Lower lobe of right lung (tissue), 2 donors: ENCODE data around the gene AGBL1. TPM values are rescaled to one million over a fixed set of nuclear protein-coding genes. Genes with fewer than 3 reads are reported as not detected.

Source experiments
- ATAC-seq, 2 donors: fragments of 200-7000 bp; cut with Tn5 transposase; one replicate each; pipeline ENCODE4 v1.9.1; 2020 to 2022; ENCODE audit warnings: mild to moderate bottlenecking in 2 of 2, moderate library complexity in 2 of 2
- DNase-seq: peaks from one replicate; pipeline ENCODE4 v3.0.0-alpha.2; 2020
- H3K27ac ChIP-seq: fragments of 200-600 bp; one replicate; pipeline ENCODE4 v1.8.0; 2022
- H3K27me3 ChIP-seq: fragments of 200-600 bp; one replicate; pipeline ENCODE4 v1.8.0; 2022; ENCODE audit warnings: low read depth
- H3K36me3 ChIP-seq: fragments of 200-600 bp; one replicate; pipeline ENCODE4 v1.8.0; 2022; ENCODE audit warnings: mild to moderate bottlenecking
- H3K4me1 ChIP-seq: fragments of 200-600 bp; one replicate; pipeline ENCODE4 v1.8.0; 2022
- H3K4me3 ChIP-seq: fragments of 200-600 bp; one replicate; pipeline ENCODE4 v1.8.0; 2022; ENCODE audit warnings: mild to moderate bottlenecking
- H3K9me3 ChIP-seq: fragments of 200-600 bp; one replicate; pipeline ENCODE4 v1.8.0; 2022
- CTCF ChIP-seq: fragments of 200-600 bp; IDR thresholded peaks from one replicate; pipeline ENCODE4 v1.8.0; 2022; ENCODE audit warnings: antibody characterized with exemption, mild to moderate bottlenecking
- intact Hi-C: fragments of 100-400 bp; cut with DNase I; formaldehyde crosslinking; loops from one replicate; pipeline ENCODE4 v1.11.0; 2022
- total RNA-seq: library from RNA; stranded (reverse); fragmentation: NEBNext Ultra II Directional; extraction: Animal tissue kit (Norgen Biotek cat#: 25700); gene quantifications from one replicate; pipeline ENCODE4 v1.2.1, GENCODE V29; 2021
- donor health status: DM: no; HTN: yes; CAD: no; lungs with severe emphysema.

AGBL1 gene
- total RNA-seq, 1 donor from 2014 or later, result 12.0 TPM

- H3K27ac ChIP-seq, result no peak overlapping the region
- intact Hi-C loops, result no loop called here
- H3K36me3 ChIP-seq, result no peaks in the 10 kb centered on the region
- no peaks in the 10 kb centered on the region for H3K27me3 ChIP-seq
- H3K4me1 ChIP-seq, result no peaks in the 10 kb centered on the region
- ATAC-seq (no peak), DNase-seq (no peak)
- H3K9me3 ChIP-seq, result no peaks in the 10 kb centered on the region
- TF ChIP-seq CTCF, result no peak
- H3K4me3 ChIP-seq, result no peak overlapping the region
These were observed 273.5 kb downstream of the AGBL1 start for GRCh38 chr15:86353213-86353612.

GRCh38 chr15:86355361-86355760, 275.7 kb downstream of the AGBL1 start:
- no peak overlapping the region for H3K4me3 ChIP-seq
- no peaks in the 10 kb centered on the region for H3K9me3 ChIP-seq
- no peaks in the 10 kb centered on the region for H3K4me1 ChIP-seq
- no peak for TF ChIP-seq CTCF
- no peaks in the 10 kb centered on the region for H3K36me3 ChIP-seq
- ATAC-seq, result no peak
- no peak for DNase-seq
- H3K27ac ChIP-seq, result no peak overlapping the region
- intact Hi-C loops, result no loop called here
- H3K27me3 ChIP-seq, result no peaks in the 10 kb centered on the region

- no peaks in the 10 kb centered on the region for H3K36me3 ChIP-seq
- no peaks in the 10 kb centered on the region for H3K27me3 ChIP-seq
- intact Hi-C loops, result no loop called here
- H3K4me3 ChIP-seq, result no peak overlapping the region
- H3K9me3 ChIP-seq, result no peaks in the 10 kb centered on the region
- H3K27ac ChIP-seq, result no peak overlapping the region
- TF ChIP-seq CTCF, result no peak
- no peaks in the 10 kb centered on the region for H3K4me1 ChIP-seq
- DNase-seq (no peak), ATAC-seq (no peak)
These were observed 276.1 kb downstream of the AGBL1 start for GRCh38 chr15:86355801-86356200.

- Histone ChIP-seq H3K9me3 (no peaks in the 10 kb centered on the region), H3K4me1 (no peaks in the 10 kb centered on the region), H3K27me3 (no peaks in the 10 kb centered on the region), H3K36me3 (no peaks in the 10 kb centered on the region), H3K4me3 (no peak overlapping the region), H3K27ac (no peak overlapping the region)
- DNase-seq (no peak), ATAC-seq (peak in 1 of 2 donors; percentile 29)
- intact Hi-C loops, result no loop called here
- TF ChIP-seq CTCF, result no peak
These were observed 282.9 kb downstream of the AGBL1 start for GRCh38 chr15:86362555-86362954.

- no peak for TF ChIP-seq CTCF
- H3K27me3 ChIP-seq, result no peaks in the 10 kb centered on the region
- no peak for DNase-seq
- no peak overlapping the region for H3K27ac ChIP-seq
- no peaks in the 10 kb centered on the region for H3K36me3 ChIP-seq
- intact Hi-C loops, result no loop called here
- no peak for ATAC-seq
- no peak overlapping the region for H3K4me3 ChIP-seq
- H3K4me1 ChIP-seq, result no peaks in the 10 kb centered on the region
- peaks cover 5% of the 10 kb centered on the region for H3K9me3 ChIP-seq
These were observed 293.5 kb downstream of the AGBL1 start for GRCh38 chr15:86373147-86373546.

GRCh38 chr15:86375733-86376280, 296.1 kb downstream of the AGBL1 start:
- H3K9me3 ChIP-seq, result no peaks in the 10 kb centered on the region
- intact Hi-C loops, result no loop called here
- no peak overlapping the region for H3K27ac ChIP-seq
- H3K36me3 ChIP-seq, result no peaks in the 10 kb centered on the region
- no peaks in the 10 kb centered on the region for H3K27me3 ChIP-seq
- DNase-seq (no peak), ATAC-seq (no peak)
- no peaks in the 10 kb centered on the region for H3K4me1 ChIP-seq
- no peak overlapping the region for H3K4me3 ChIP-seq
- no peak for TF ChIP-seq CTCF
